B cell (primary cell): ENCODE measurements around the gene GGN. TPM values are rescaled to one million over a fixed set of nuclear protein-coding genes. Genes with fewer than 3 reads are reported as not detected.

Source experiments
- ATAC-seq: fragments of 200-7000 bp; cut with Tn5 transposase; one replicate; pipeline ENCODE4 v1.10.0; 2021; ENCODE audit warnings: low read depth, mild to moderate bottlenecking, moderate number of reproducible peaks, moderate library complexity
- CTCF ChIA-PET: fragments of 350-600 bp; sonication (Branson Sonifier 250); formaldehyde crosslinking; loops from one replicate; lab custom pipeline; 2021; ENCODE audit warnings: antibody characterized with exemption, inconsistent platforms; lab: Charles Lee
- POLR2A ChIA-PET: fragments of 350-600 bp; sonication (Branson Sonifier 250); formaldehyde crosslinking; loops from one replicate; lab custom pipeline; 2021; ENCODE audit warnings: antibody characterized with exemption; lab: Charles Lee
- DNase-seq: peaks from one replicate; pipeline ENCODE4 v3.0.0; 2013
- H2AFZ ChIP-seq: 2 replicates; pipeline ENCODE4 v1.6.1; 2012; ENCODE audit warnings: mild to moderate bottlenecking, low read depth, low read length; ENCODE audit not compliant: insufficient read depth, poor library complexity, severe bottlenecking
- H3K27ac ChIP-seq, 2 donors: 1 replicate in 1 of 2; 2 replicates in 1 of 2; pipeline ENCODE4 v1.5.1; 2012 to 2013; ENCODE audit warnings: low read length in 2 of 2, mild to moderate bottlenecking in 2 of 2, moderate library complexity in 1 of 2
- H3K27me3 ChIP-seq, 4 experiments: fragments of 200-600 bp in 1 of 4; sonication (generic) in 1 of 4; replicated peaks in 1 of 4; 1 replicate in 2 of 4; 2 replicates in 2 of 4; pipeline versions ENCODE4 v1.6.1 to v1.7.0; 2013 to 2016; ENCODE audit warnings: low read length in 3 of 4, mild to moderate bottlenecking in 2 of 4, mixed read lengths in 1 of 4, moderate library complexity in 1 of 4; ENCODE audit not compliant: insufficient read depth in 4 of 4, control insufficient read depth in 3 of 4; ENCODE audit errors: control extremely low read depth in 1 of 4
- H3K36me3 ChIP-seq, 2 experiments: replicated peaks in 1 of 2; 1 replicate in 1 of 2; 2 replicates in 1 of 2; pipeline versions ENCODE4 v1.6.1 to v1.7.1; 2013; ENCODE audit warnings: low read length in 1 of 2; ENCODE audit not compliant: insufficient read depth in 2 of 2, control insufficient read depth in 1 of 2; ENCODE audit errors: control extremely low read depth in 1 of 2, extremely low read depth in 1 of 2
- H3K4me1 ChIP-seq, 2 donors: fragments of 200-600 bp in 1 of 2; sonication (generic) in 1 of 2; 1 replicate in 1 of 2; 2 replicates in 1 of 2; pipeline versions ENCODE4 v1.5.1 to v1.6.1; 2013 to 2017; ENCODE audit warnings: low read length in 2 of 2; ENCODE audit not compliant: control insufficient read depth in 2 of 2, insufficient read depth in 2 of 2
- H3K4me2 ChIP-seq: replicated peaks from 2 replicates; pipeline ENCODE3; 2012; ENCODE audit warnings: mild to moderate bottlenecking, low read depth, low read length; ENCODE audit not compliant: poor library complexity, severe bottlenecking
- H3K4me3 ChIP-seq, 5 experiments: fragments of 200-600 bp in 1 of 5; sonication (generic) in 1 of 5; 1 replicate in 3 of 5; 2 replicates in 2 of 5; pipeline versions ENCODE4 v1.5.1 to v1.7.0; 2011 to 2016; ENCODE audit warnings: low read length in 4 of 5, mild to moderate bottlenecking in 4 of 5, low read depth in 2 of 5, control low read depth in 1 of 5, moderate library complexity in 1 of 5; ENCODE audit not compliant: insufficient read depth in 1 of 5; ENCODE audit errors: control extremely low read depth in 1 of 5, extremely low read depth in 1 of 5
- H3K79me2 ChIP-seq: fragments of 200-600 bp; sonication (generic); one replicate; pipeline ENCODE4 v1.6.0; 2016; ENCODE audit warnings: low read length; ENCODE audit not compliant: control insufficient read depth, insufficient read depth
- H3K9ac ChIP-seq: fragments of 200-600 bp; sonication (generic); 2 replicates; pipeline ENCODE4 v1.6.1; 2017; ENCODE audit warnings: mild to moderate bottlenecking, low read length, moderate library complexity
- H3K9me3 ChIP-seq, 3 donors: one replicate each; pipeline versions ENCODE4 v1.6.1 to v1.7.1; 2013; ENCODE audit warnings: low read length in 2 of 3; ENCODE audit not compliant: control insufficient read depth in 2 of 3, insufficient read depth in 1 of 3; ENCODE audit errors: control extremely low read depth in 1 of 3
- H4K20me1 ChIP-seq: 2 replicates; pipeline ENCODE4 v1.6.0; 2012; ENCODE audit warnings: mild to moderate bottlenecking, low read length; ENCODE audit not compliant: insufficient read depth, control insufficient read depth, poor library complexity, severe bottlenecking
- H3K27ac Mint-ChIP-seq: one replicate; pipeline ENCODE4 v1.8.0; 2021; ENCODE audit warnings: mixed read lengths
- H3K27me3 Mint-ChIP-seq: one replicate; pipeline ENCODE4 v1.8.0; 2021; ENCODE audit warnings: mixed read lengths
- H3K4me1 Mint-ChIP-seq: one replicate; pipeline ENCODE4 v1.8.0; 2021; ENCODE audit warnings: mixed read lengths
- H3K4me3 Mint-ChIP-seq: one replicate; pipeline ENCODE4 v1.8.0; 2021; ENCODE audit warnings: mixed read lengths
- H3K9me3 Mint-ChIP-seq: one replicate; pipeline ENCODE4 v1.8.0; 2022; ENCODE audit warnings: mixed read lengths; ENCODE audit not compliant: insufficient read depth
- EZH2 ChIP-seq: IDR thresholded peaks from 2 replicates; pipeline ENCODE4 v1.6.1; 2012; ENCODE audit warnings: borderline replicate concordance, low read depth, mild to moderate bottlenecking, moderate library complexity, low read length; ENCODE audit not compliant: insufficient read depth, poor library complexity, severe bottlenecking
- WGBS: methylation state at CpG from one replicate; pipeline ENCODE4 v1.1.5; 2013; ENCODE audit warnings: missing lambda C conversion rate; ENCODE audit not compliant: insufficient coverage; 5-methylcytosine and 5-hydroxymethylcytosine counted together
- intact Hi-C: fragments of 100-400 bp; cut with micrococcal nuclease; formaldehyde crosslinking; loops from one replicate; pipeline ENCODE4 v1.10.0; 2022
- polyA plus RNA-seq: library from polyadenylated mRNA; depleted of rRNA; stranded (reverse); fragments of >200 nt; gene quantifications from 2 replicates; pipeline ENCODE4 v1.2.3, GENCODE V29; 2012
- total RNA-seq, 2 donors: library from RNA; stranded (reverse); fragments of 120-200 nt in 1 of 2; gene quantifications; 1 replicate in 1 of 2; 2 replicates in 1 of 2; pipeline versions ENCODE4 v1.2.3 to v1.2.4, GENCODE V29; 2013 to 2022
- TF ChIP-seq, protein P1 (sequence below): fragments of 200-600 bp; IDR thresholded peaks from one replicate; pipeline ENCODE4 v1.8.0; 2022; ENCODE audit warnings: antibody characterized with exemption, mild to moderate bottlenecking

GGN gene
- total and polyA plus RNA-seq, 2 donors (not counting 1 experiment from before 2014, with no cell fraction given): 0.34 TPM; not detected in 1

DNA sequence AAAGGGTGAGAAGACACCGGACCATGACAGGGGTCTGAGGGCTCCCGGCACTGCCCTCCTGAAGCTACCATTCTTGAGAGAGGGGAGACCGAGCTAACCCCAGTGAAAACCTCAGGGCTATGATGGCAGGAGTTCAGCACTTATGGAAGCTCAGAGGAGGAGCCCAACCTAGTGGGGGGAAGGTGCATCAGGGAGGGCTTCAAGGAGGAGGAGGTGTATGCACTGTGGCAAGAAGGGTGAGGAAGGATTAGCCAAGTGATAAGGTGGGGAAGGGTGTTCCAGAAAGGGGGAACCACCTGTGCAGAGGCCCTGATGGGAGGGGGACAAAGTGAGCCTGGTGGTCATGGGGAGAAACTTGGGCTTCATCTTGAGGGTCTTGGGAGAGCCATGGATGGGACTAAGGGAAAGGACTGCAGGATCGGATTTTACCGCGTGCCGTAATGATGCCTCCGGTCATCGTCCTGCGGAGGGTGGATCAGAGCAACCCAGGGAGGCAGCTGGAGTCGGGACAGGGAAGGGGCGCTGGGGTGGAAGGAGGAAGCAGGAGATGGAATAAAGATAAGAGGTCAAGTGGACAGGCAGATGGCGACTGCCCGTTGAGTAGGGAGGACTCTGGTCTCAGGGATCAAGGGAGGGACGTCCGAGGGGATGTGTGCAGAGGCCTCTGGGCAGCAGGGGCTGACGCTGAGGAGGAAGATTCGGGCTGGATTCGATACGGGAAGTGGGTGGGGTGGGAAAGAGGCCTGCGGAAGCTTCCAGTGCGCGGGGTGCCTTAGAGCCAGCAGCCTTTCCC lies 26.8 kb downstream of the GGN start:
- H3K4me2 ChIP-seq: peak overlapping the region; percentile 99
- peaks cover 10% of the 10 kb centered on the region for H3K27me3 Mint-ChIP-seq
- H3K79me2 ChIP-seq: no peaks in the 10 kb centered on the region
- peak overlapping the region; percentile 87 for H2AFZ ChIP-seq
- ATAC-seq (no peak), DNase-seq (no peak)
- H4K20me1 ChIP-seq: no peaks in the 10 kb centered on the region
- peak overlapping the region; percentile 9 to 76 (median 62) for H3K4me3 ChIP-seq
- no peak for TF ChIP-seq EZH2
- TF ChIP-seq, protein P1, sequence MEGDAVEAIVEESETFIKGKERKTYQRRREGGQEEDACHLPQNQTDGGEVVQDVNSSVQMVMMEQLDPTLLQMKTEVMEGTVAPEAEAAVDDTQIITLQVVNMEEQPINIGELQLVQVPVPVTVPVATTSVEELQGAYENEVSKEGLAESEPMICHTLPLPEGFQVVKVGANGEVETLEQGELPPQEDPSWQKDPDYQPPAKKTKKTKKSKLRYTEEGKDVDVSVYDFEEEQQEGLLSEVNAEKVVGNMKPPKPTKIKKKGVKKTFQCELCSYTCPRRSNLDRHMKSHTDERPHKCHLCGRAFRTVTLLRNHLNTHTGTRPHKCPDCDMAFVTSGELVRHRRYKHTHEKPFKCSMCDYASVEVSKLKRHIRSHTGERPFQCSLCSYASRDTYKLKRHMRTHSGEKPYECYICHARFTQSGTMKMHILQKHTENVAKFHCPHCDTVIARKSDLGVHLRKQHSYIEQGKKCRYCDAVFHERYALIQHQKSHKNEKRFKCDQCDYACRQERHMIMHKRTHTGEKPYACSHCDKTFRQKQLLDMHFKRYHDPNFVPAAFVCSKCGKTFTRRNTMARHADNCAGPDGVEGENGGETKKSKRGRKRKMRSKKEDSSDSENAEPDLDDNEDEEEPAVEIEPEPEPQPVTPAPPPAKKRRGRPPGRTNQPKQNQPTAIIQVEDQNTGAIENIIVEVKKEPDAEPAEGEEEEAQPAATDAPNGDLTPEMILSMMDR: no peak
- POLR2A ChIA-PET: interaction anchor here (0.6 to 1.3 kb wide), 3 partner anchors 27 to 428 kb away, joined by 3 to 4 read pairs (median 3); partner anchors contain the start of genes GGN and SPRED3
- peaks cover 17% of the 10 kb centered on the region for H3K4me1 Mint-ChIP-seq
- H3K27ac Mint-ChIP-seq: peak overlapping the region; percentile 15
- H3K9me3 ChIP-seq: peaks cover 0 to 8% (median 0%) of the 10 kb centered on the region in 3 donors
- intact Hi-C loops: loop anchor here (1.0 kb wide), 1 partner anchor 13 kb away; the partner anchor contains the start of gene PSMD8
- H3K9me3 Mint-ChIP-seq: no peaks in the 10 kb centered on the region
- H3K27ac ChIP-seq: no peak overlapping the region
- H3K27me3 ChIP-seq: peaks cover 0 to 24% (median 2%) of the 10 kb centered on the region in 4 experiments
- peak overlapping the region; percentile 73 for H3K9ac ChIP-seq
- WGBS: 16% methylated on average over 23 of the region's 23 CpGs
- CTCF ChIA-PET: no interaction called here
- H3K4me1 ChIP-seq: peaks cover 9 to 20% of the 10 kb centered on the region in 2 donors
- H3K36me3 ChIP-seq: no peaks in the 10 kb centered on the region
- peak overlapping the region; percentile 91 for H3K4me3 Mint-ChIP-seq

DNA sequence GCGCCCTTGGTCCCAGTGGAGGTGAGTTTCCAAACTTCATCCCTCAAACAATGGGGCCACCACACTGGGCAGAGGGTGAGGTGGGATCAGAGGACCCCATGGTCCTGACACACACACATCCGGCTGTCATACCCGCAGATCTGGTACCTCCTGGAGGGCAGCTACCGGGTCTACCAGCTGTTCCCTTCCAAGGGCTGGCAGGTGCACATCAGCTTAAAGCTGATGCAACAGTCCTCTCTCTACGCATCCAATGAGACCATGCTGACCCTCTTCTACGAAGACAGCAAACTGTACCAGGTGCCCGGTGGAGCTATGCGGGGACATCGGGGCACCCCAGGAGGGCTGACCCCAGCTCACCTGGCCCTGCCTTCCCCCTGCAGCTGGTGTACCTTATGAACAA lies 27.5 kb downstream of the GGN start:
- ATAC-seq (no peak), DNase-seq (no peak)
- no peak overlapping the region for H3K27ac Mint-ChIP-seq
- Histone ChIP-seq H3K27me3 (peaks cover 0 to 18% (median 2%) of the 10 kb centered on the region in 4 experiments), H3K4me2 (no peak overlapping the region), H2AFZ (no peak overlapping the region), H3K36me3 (no peaks in the 10 kb centered on the region), H3K79me2 (no peaks in the 10 kb centered on the region), H4K20me1 (no peaks in the 10 kb centered on the region), H3K4me3 (no peak overlapping the region), H3K9ac (no peak overlapping the region), H3K9me3 (peaks cover 0 to 6% (median 0%) of the 10 kb centered on the region in 3 donors), H3K4me1 (peaks cover 9 to 20% of the 10 kb centered on the region in 2 donors), H3K27ac (no peak overlapping the region)
- TF ChIP-seq, protein P1: no peak
- TF ChIP-seq EZH2: no peak
- intact Hi-C loops: no loop called here
- peaks cover 13% of the 10 kb centered on the region for H3K27me3 Mint-ChIP-seq
- peaks cover 17% of the 10 kb centered on the region for H3K4me1 Mint-ChIP-seq
- H3K4me3 Mint-ChIP-seq: peak overlapping the region; percentile 91
- WGBS: 88% methylated on average over 9 of the region's 9 CpGs
- ChIA-PET POLR2A (no interaction called here), CTCF (no interaction called here)
- H3K9me3 Mint-ChIP-seq: no peaks in the 10 kb centered on the region
